Brain microvascular endothelial cell (primary cell): ENCODE measurements around the gene IKZF2.
A peak's percentile ranks its signal among the peaks of the same experiment; 100 is the strongest.

ENCODE experiments used
- DNase-seq: peaks from one replicate; pipeline ENCODE4 v3.0.0-alpha.2; 2020
- H3K27ac ChIP-seq: fragments of 250-450 bp; sonication (Bioruptor Pico); 2 replicates; pipeline ENCODE4 v1.5.1; 2020; ENCODE audit warnings: mild to moderate bottlenecking, moderate library complexity
- H3K27me3 ChIP-seq: fragments of 250-450 bp; sonication (Bioruptor Pico); replicated peaks from 2 replicates; pipeline ENCODE4 v1.5.1; 2020; ENCODE audit warnings: mild to moderate bottlenecking
- H3K36me3 ChIP-seq: fragments of 250-450 bp; sonication (Bioruptor Pico); replicated peaks from 2 replicates; pipeline ENCODE4 v1.5.1; 2020; ENCODE audit warnings: mild to moderate bottlenecking
- H3K4me3 ChIP-seq: 2 replicates; pipeline ENCODE4 v1.5.1; 2011; ENCODE audit warnings: low read depth, mild to moderate bottlenecking, control low read depth, low read length, moderate library complexity
- CTCF ChIP-seq: IDR thresholded peaks from 2 replicates; pipeline ENCODE4 v1.5.1; 2011; ENCODE audit warnings: low read depth, mild to moderate bottlenecking, moderate library complexity, low read length, control low read depth, inconsistent platforms; ENCODE audit errors: missing control alignments
- in situ Hi-C: cut with HindIII; loops from 2 replicates; pipeline ENCODE4 v1.10.0; 2017; ENCODE audit warnings: low sequenced_read_pairs, low pct_ligation_motif_present

IKZF2 gene

DNA sequence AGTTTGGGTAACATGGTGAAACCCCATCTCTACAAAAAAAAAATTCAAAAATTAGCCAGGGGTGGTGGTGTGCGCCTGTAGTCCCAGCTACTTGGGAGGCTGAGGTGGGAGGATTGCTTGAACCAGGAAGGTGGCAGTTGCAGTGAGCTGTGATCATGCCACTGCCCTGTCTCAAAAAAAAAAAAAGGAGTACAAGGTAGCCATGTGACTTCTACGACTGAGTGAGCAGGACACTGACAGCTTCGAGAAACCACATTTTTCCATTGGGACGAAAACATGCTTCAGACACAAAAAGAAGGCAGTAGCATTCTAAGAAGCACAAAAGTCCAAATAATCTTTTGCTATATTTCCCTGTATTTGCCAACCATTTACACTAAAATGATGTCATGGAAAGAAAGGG lies 19.7 kb upstream of the IKZF2 start:
- Histone ChIP-seq H3K27ac (no peak overlapping the region), H3K27me3 (no peaks in the 10 kb centered on the region), H3K4me3 (no peak overlapping the region), H3K36me3 (no peaks in the 10 kb centered on the region)
- no peak for DNase-seq
- TF ChIP-seq CTCF: no peak
- in situ Hi-C loops: no loop called here

GRCh38 chr2:213167271-213167930 lies 16.0 kb upstream of the IKZF2 start:
- in situ Hi-C loops: no loop called here
- Histone ChIP-seq H3K36me3 (no peaks in the 10 kb centered on the region), H3K4me3 (no peak overlapping the region), H3K27ac (no peak overlapping the region), H3K27me3 (no peaks in the 10 kb centered on the region)
- DNase-seq: no peak
- TF ChIP-seq CTCF: no peak

DNA sequence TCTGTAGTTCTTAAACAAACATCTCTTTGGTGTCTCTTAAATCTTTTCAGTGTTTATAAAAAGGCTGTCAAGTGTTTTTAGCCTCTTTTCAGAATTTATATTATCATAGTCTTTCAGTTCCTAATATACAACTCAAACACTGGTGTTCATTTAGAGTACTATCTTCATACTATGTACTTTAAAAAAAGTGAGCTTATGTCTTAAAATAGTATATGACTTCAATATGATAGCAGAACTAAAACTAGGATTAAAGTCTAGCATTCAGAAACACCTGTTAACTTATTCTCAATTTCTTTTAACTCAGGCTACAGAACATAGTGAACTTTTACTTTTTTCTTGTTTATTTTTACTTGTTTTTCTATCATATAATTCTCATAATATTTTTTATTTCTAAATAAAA lies 14.7 kb upstream of the IKZF2 start:
- in situ Hi-C loops: no loop called here

DNA sequence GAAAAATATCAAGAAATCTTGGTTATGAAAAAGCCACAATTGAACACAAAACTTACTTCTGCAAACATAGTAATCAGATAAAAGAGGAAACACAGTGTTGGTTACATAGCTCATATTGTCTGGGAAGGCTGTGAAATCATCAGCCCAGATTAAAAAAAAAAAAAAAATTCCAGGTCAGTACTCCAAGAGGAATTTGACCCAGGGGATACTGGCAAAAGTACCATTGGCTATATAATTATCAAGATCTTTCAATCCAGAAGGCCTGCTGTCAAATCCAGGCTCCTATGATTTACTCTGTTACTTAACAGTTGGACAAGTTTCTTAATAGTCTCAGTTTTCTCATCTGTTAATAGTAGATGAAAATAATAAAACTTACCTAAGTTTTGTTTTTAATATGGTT lies 12.9 kb upstream of the IKZF2 start:
- Histone ChIP-seq H3K27me3 (no peaks in the 10 kb centered on the region), H3K27ac (no peak overlapping the region), H3K36me3 (no peaks in the 10 kb centered on the region), H3K4me3 (no peak overlapping the region)
- no peak for TF ChIP-seq CTCF
- DNase-seq: no peak
- in situ Hi-C loops: no loop called here

More for the DNA sequence above, 14.7 kb upstream of the IKZF2 start:
- H3K27me3 ChIP-seq: no peaks in the 10 kb centered on the region
- H3K27ac ChIP-seq: no peak overlapping the region
- no peaks in the 10 kb centered on the region for H3K36me3 ChIP-seq
- no peak for DNase-seq
- TF ChIP-seq CTCF: no peak
- H3K4me3 ChIP-seq: no peak overlapping the region

DNA sequence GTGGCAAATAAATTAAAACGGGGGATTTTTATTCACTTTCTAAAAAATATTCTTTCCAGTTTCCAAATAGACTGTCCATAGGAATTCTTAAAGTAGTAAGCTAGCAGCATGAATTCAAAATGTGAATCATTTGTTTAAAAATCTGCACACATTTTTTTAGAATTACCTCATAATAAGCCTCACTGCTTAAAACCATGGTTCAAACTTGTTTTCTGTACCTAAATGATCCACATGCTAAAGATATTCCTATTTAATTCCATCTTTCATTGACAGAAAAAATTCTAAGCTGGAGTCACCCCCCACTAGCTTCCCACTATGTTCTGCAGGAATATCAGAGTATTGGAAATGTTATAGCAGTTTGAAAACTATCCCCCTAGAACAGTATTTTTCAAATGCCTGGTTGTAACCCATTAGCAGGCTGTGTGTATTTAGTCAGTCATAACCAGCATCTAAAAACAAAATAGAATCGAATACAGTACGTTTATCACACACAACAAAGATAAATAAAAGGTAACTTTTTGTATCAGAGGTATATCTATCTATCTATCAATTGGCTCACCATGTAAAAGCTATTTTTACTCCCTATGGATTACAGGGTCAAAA lies 11.2 kb upstream of the IKZF2 start:
- Histone ChIP-seq H3K27me3 (no peaks in the 10 kb centered on the region), H3K27ac (peak overlapping the region; percentile 56), H3K36me3 (no peaks in the 10 kb centered on the region), H3K4me3 (no peak overlapping the region)
- TF ChIP-seq CTCF: no peak
- no peak for DNase-seq
- in situ Hi-C loops: no loop called here
